ENCODE results near the gene CDK16.

DNA sequence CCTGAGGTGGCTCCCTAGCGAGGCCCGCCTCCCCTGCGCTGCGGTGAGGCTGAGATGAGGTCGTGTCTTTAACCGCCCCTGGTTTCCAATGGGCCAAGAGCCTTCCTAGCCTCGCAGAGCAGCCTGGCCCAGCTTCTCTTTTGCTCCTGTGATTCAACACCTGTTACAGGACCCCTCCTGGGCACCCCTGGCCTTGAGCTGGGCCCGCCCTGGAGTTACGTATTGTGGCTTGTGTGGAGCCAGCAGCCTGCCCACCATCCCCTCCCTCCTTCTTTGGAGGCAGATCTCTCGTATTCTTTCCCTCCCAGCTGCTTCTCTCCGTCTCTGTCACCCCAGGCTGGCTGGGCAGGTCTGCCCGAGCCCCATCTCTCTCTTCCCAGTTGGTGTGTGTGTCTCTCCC is 44.1 kb upstream of the CDK16 start:
- no peak for TF ChIP-seq TAF1 (IDR thresholded peaks at IDR 0.05; ENCODE audit: low read depth, low read length)
- no peak for TF ChIP-seq POLR2A (IDR thresholded peaks at IDR 0.05; ENCODE audit: low read depth, low read length)
- TF ChIP-seq POLR2AphosphoS5 (IDR thresholded peaks at IDR 0.05; ENCODE audit: low read depth, low read length) = no peak
- no peak for TF ChIP-seq PAX5 (IDR thresholded peaks at IDR 0.05; ENCODE audit: insufficient read depth, low read length, severe bottlenecking)
